Activated T-cell treated with anti-CD3 and anti-CD28 coated beads, Interleukin-2, amount 50 U/mL, for 1 hour (primary cell): ENCODE data around the gene GALP.
"Not testable (repeated sequence)": the region's sequence is repeated elsewhere in the genome, so short reads cannot be mapped to it uniquely, and the experiment has no call there.

Source experiments
- DNase-seq: peaks from one replicate; pipeline ENCODE4 v3.0.0-alpha.2; 2020

Gene GALP

GRCh38 chr19:56148955-56149655 is 26.7 kb upstream of the GALP start:
- DNase-seq, result not testable (repeated sequence)

- no peak for DNase-seq
These were observed 26.2 kb upstream of the GALP start for GRCh38 chr19:56149656-56150038.

GRCh38 chr19:56150358-56150757 is 25.4 kb upstream of the GALP start:
- no peak for DNase-seq

GRCh38 chr19:56152644-56153043 is 23.2 kb upstream of the GALP start:
- no peak for DNase-seq

GRCh38 chr19:56153507-56153906 is 22.3 kb upstream of the GALP start:
- no peak for DNase-seq

- no peak for DNase-seq
These were observed 20.6 kb upstream of the GALP start for GRCh38 chr19:56155124-56155687.

GRCh38 chr19:56156768-56157167 is 19.0 kb upstream of the GALP start:
- no peak for DNase-seq

GRCh38 chr19:56158170-56158757 is 17.5 kb upstream of the GALP start:
- no peak for DNase-seq

- no peak for DNase-seq
These were observed 16.7 kb upstream of the GALP start for GRCh38 chr19:56159009-56159559.

- no peak for DNase-seq
These were observed 16.1 kb upstream of the GALP start for GRCh38 chr19:56159622-56160271.

- DNase-seq, result no peak
These were observed 14.3 kb upstream of the GALP start for GRCh38 chr19:56161534-56161933.

- DNase-seq, result no peak
These were observed 13.6 kb upstream of the GALP start for GRCh38 chr19:56162258-56162657.

GRCh38 chr19:56163097-56163496 is 12.7 kb upstream of the GALP start:
- DNase-seq, result no peak

GRCh38 chr19:56167064-56167578 is 8.7 kb upstream of the GALP start:
- no peak for DNase-seq

- DNase-seq, result no peak
These were observed 5.5 kb upstream of the GALP start for GRCh38 chr19:56170261-56170660.

- no peak for DNase-seq
These were observed 1.7 kb upstream of the GALP start for GRCh38 chr19:56174086-56174485.

GRCh38 chr19:56174550-56174949 is 1.3 kb upstream of the GALP start:
- no peak for DNase-seq

GRCh38 chr19:56176310-56176709 is 502 bp downstream of the GALP start:
- not testable (repeated sequence) for DNase-seq

- no peak for DNase-seq
These were observed 1.1 kb downstream of the GALP start for GRCh38 chr19:56176881-56177280.

- no peak for DNase-seq
These were observed 1.9 kb downstream of the GALP start for GRCh38 chr19:56177564-56178243.

- no peak for DNase-seq
These were observed 14.0 kb downstream of the GALP start for GRCh38 chr19:56189785-56190184.

- DNase-seq, result no peak
These were observed 15.3 kb downstream of the GALP start for GRCh38 chr19:56191115-56191514.

- no peak for DNase-seq
These were observed 15.9 kb downstream of the GALP start for GRCh38 chr19:56191711-56192110.
